ENCODE measurements around the gene ARGLU1.

ARGLU1 gene

DNA sequence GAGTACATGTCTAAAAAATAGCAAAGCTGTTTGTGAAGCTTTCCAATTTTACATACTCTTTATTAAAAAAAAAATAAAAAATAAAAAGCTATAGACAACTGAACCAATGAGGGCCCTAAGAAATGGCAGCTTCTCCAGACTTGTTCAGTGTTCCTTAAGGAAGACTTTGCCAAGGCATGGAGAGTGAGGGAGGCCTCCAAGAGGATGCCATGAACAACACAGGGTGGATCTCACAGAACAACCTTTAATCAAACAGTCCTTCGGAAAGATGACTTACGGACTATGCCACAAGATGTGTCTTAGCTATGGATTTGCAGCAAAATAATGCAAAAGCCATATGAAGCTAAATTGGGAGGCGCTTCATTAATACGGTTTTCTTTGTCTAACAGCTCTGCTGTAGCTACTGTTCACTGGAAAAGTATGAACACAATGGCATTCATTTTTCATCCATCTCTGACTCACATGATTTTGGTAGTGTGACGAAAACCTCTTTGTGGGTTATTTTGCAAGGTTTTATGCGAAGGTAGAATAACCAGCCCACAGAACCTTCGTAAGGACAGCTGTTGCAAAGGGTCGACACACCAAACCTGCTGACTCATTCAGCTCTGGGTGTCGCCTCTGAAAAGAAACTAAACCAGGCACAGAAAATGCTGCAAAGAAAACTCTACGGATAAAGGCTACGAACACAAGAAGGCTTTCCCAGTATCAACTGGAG, 60.2 kb downstream of the ARGLU1 start:
- no peak for DNase-seq (ENCODE audit: extremely low spot score, insufficient read length, low read depth)
- FAIRE-seq: peak; percentile 44

DNA sequence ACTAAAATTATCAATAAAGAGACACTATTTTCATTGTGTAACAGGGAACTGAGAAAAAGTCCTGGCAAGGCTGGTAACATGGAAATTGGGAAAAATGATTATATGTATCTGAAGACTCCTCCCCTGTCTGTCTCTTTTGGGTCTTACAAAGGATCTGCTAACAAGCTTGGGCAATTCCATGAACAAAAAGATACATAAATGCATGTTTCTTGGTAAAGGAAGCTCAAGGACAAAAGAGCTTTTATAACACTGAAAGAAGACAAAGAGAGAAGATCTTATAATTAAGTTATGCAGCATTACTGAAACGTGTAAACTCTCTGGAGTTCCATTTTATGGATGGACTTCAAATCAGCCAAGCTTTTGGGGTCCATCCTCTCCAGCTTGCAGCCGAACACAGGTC, 61.7 kb downstream of the ARGLU1 start:
- DNase-seq (ENCODE audit: extremely low spot score, insufficient read length, low read depth): no peak
- no peak for FAIRE-seq

DNA sequence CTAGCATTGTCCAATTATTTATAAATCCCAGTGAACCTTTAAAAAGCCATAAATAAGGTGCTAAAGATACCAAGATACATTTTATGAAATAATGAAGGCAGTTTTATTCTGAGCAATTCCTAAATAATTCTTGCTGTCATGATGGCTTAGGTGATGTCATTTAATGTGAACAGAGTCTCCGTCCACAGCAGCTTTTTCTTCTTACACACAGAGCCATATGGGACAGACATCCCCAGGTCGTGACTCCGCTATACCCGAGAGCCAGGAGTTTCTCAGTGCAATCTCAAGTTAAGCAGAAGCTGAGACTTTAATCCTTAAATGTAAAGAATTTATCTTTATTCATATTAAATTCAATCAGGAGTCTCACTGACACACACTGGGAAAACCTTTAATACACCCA, 62.2 kb downstream of the ARGLU1 start:
- FAIRE-seq (no peak), DNase-seq (ENCODE audit: extremely low spot score, insufficient read length, low read depth) (no peak)

DNA sequence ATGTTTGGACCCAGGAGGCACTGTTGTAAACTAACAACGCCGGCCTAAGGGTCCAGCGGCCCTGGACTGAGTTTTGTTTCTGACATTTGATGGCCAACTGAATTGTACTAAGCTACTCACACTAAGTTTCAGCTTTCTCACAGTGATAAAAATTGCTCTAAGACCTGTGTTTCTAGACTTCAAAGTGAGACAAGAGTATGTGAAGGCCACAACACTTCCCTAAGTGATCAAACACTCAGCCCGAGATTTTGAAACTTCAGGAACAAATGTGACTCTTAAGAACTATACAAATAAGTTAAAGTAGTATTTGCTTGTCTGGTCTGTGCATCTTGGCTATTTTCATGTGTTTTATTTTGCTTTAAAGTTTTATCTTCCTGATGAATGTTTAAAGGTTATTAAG, 62.6 kb downstream of the ARGLU1 start:
- no peak for FAIRE-seq
- DNase-seq (ENCODE audit: extremely low spot score, insufficient read length, low read depth): no peak

DNA sequence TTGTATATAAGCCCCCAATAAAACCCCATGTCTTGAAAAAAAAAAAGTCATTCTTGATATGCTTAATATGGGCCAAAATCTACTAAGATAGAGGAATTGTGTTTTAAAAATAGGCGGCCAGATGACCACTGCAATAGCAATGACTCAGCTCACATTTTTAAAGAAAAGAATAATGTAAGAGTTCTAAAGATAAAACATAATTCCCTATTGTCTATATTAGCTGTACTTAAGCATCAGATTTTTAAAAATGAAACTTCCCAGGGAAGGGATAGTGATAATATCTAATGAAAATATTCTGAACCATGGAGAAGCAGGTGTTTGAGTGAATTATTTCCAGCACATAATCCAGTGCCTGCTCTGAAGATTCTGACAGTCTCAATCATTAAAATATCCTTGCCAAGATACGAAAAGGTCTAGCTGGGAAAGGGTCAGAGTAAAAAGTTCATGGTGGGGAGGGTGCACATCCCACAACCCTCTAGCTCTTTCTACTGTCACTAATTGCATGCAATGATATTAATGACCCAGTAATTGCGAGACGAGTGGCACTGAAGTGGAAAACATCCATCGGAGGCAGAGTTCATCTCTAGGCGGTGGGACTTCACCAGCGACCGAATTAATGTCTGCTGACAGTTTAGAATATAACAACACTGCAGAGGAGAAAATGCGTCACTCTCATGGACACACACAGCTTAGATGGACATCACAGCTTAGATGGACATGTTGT, 64.0 kb downstream of the ARGLU1 start:
- FAIRE-seq (no peak), DNase-seq (ENCODE audit: extremely low spot score, insufficient read length, low read depth) (no peak)

DNA sequence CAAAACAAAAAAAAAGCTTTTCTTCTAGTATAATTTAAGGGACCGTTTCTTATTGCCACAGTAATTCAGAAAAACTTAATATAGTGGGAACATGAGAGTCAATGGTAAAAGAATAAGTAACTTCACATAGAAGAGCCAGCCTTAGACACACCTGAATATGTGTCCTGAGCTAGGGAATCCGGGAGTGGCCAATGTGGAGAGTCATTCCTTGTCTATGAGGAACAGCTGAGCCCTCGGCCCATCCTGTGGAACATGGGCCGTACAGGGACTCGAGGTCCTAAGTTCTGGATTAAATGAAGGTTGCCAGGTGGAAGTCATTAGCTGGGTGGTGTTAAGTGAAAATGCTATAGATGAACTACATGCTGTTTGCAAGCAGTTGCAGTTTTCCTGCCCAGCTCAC, 64.7 kb downstream of the ARGLU1 start:
- FAIRE-seq (no peak), DNase-seq (ENCODE audit: extremely low spot score, insufficient read length, low read depth) (no peak)

DNA sequence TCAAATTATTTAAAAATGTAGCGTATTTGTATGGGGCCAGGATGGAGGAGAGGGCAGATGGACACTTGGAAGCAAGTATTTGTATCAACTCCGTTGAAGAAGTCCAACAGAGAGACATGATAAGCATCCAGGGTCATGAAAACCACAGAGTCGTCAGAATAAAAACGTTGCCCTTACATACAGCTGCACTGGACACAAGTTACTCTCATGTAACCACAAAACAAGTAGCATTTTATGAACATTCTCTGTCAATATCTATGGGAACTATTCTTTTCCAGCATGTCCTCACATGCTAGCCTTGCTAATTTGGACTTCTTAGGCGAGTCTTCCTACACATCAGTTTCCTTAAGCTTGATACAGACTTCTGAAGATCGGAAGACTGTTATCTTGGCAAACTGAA, 67.5 kb downstream of the ARGLU1 start:
- FAIRE-seq: no peak
- no peak for DNase-seq (ENCODE audit: extremely low spot score, insufficient read length, low read depth)

DNA sequence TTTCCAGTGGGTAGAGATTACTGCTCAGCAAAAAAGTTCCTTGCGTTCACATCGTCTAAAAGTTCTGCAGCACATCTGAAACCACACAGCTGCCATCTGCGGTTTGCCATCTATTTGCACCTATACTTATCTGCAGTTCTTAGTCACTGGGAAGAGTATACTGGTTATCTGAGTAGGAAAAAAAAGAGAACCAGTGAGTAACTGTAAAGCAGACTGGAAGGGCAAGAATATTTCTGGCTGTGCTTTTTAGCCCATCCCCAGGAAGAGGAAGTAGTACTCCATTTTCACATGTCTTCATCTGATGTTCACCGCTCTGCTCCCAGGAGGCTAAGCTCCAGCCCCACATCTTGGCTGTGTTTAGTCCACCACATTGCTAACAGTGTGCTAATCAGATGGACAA, 68.0 kb downstream of the ARGLU1 start:
- DNase-seq (ENCODE audit: extremely low spot score, insufficient read length, low read depth) (no peak), FAIRE-seq (peak; percentile 24)

DNA sequence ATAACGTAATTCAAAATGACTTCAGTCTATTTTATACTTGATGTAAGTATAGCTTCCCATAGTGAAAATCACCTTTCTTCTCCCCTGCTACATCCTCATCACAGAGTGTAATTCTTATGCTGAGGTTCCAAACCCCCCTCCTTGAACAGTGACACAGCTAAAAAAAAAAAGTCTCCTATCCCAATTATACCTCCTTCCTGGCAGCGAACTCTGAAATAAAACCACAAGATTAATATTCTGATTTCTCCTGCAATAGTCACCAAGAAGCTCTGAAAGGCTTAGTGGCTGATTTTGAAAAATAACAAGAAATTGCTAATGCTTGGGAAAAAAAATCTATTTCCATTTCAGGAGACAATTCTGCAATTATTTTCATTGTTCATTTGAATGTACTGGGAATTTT, 68.8 kb downstream of the ARGLU1 start:
- FAIRE-seq (no peak), DNase-seq (ENCODE audit: extremely low spot score, insufficient read length, low read depth) (no peak)

DNA sequence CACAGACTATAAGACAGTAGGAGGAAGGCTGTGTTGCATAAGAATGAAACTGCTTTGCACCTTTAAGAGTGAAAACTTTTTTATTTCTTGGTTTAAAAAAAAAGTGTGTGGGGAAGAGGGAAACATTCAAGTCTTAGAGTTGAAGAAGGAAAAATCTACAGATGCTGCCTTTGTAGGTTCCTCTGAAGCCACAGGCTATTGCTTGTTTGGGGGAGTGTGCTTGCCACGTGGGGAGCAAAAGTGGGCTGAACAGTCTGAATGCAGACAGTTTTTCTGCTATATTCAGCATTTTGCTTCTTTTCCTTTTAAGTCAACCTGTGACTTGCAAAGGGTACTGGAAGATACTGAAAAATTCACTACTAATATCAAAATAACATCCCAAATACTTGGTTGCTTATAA, 69.4 kb downstream of the ARGLU1 start:
- FAIRE-seq (no peak), DNase-seq (ENCODE audit: extremely low spot score, insufficient read length, low read depth) (no peak)

DNA sequence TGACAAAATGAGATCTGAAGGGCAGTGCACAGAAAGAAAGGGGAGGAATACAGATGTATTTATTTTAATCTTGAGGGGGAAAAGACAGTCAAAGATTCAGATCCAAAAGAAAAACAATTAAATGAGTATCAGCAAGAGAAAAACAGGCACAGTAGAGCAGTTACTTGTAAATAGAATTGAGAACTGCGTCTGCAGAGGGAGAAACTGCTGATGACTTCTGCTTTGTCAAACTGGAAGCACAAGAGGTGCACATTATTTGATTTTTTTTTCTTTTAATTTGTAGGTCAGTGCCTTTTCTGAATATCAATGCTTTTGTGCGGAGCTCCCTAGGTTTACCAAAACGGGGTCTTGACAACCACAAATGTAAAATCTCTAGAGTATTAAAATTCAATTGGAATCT, 69.8 kb downstream of the ARGLU1 start:
- no peak for DNase-seq (ENCODE audit: extremely low spot score, insufficient read length, low read depth)
- FAIRE-seq: no peak

DNA sequence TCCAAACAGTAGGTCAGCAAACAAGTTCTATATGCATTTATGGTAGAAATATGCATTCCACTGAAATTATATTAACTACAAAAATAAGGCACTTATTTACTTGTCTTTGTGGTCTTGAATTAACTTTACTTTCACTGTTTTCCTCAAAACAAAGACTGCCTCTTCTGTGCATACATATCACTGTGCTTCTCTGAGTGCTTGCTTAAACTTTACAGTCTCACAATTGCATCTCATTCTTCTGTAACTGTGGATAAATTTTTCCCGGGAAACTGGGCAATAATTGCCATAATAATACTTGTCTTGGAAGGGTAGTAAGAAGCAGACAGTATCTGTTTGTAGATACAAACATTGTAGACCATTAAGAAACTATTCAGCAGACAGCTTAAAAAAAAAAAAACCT, 70.9 kb downstream of the ARGLU1 start:
- no peak for DNase-seq (ENCODE audit: extremely low spot score, insufficient read length, low read depth)

DNA sequence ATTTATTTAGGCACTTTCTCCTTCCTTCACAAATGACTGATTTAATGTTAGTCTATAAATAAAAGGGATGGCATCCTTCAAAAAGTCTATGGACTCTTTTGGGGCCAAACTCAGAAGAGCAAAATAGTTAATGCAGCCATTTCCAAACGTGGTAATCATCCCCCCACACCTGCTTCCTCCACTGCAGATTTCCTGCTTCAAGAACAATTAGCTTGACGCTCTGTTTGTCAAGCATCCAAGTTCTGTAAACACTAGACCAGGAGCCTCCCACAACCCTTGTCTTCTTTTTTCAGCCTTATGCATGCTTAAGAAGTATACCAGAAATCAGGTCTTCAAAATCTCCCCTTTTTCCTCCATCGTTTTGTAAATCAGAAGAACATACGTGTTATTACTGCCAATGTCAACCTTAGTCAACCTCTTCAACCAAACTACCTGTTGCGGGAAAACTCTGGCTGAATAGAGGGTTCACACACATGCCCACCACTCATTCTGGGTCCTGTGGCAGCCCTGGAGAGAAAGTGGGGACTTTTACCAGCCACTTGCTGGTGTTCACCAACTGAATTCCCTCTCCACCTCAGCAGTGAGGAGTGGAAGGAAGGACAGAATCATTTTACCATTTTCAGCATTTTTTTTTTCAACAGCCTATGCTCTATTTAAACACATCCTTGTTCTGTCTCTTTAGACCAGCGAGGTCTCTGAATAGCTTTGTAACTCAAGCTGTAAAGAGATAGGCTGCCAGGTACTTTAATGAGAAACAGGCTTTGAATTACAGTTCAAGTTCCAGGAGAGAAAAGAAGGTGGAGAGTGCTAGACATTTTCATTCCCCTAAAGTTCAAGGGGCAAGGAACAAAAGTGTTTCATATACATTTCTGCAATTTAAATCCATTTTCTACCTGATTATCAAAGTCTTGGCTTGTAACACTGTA, 71.6 kb downstream of the ARGLU1 start:
- no peak for FAIRE-seq
- no peak for DNase-seq (ENCODE audit: extremely low spot score, insufficient read length, low read depth)

More for the DNA sequence above, 70.9 kb downstream of the ARGLU1 start:
- FAIRE-seq: no peak

DNA sequence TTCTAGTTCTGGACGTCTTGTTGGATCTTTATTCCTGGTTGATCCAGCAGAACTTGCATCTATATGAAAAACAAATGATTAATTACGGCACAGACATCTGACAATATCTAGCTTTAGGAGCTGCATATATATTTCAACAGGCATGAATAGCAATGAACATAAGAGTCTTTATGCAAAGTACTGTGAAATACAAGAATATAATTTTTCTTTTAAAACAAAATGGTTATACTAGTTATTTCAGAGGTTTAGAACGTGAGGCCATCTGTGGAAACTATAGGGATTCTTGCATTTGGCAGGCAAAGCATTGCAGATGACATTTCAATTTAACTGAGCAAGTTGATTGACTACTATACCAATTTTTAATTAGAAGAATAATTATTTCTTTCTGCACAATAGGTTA, 73.0 kb downstream of the ARGLU1 start:
- DNase-seq (ENCODE audit: extremely low spot score, insufficient read length, low read depth): no peak
- no peak for FAIRE-seq

DNA sequence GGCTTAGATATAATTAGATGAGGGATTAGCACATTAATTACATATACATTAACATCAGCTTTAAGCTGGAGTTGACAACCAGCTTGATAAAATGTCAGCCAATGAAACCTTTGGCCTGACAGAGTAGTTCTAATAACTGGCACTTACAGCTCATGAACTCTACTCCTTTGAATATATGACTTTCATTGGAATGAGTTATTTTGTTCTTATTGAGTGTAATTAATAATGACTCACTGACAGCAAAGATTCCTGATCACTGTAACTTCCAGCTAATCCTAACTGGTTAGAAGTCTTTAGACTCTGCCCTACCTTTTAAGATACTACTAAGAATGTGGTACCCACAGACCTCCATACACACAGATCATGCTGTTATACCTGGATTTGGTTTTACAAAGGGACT, 73.4 kb downstream of the ARGLU1 start:
- FAIRE-seq: no peak
- no peak for DNase-seq (ENCODE audit: extremely low spot score, insufficient read length, low read depth)

DNA sequence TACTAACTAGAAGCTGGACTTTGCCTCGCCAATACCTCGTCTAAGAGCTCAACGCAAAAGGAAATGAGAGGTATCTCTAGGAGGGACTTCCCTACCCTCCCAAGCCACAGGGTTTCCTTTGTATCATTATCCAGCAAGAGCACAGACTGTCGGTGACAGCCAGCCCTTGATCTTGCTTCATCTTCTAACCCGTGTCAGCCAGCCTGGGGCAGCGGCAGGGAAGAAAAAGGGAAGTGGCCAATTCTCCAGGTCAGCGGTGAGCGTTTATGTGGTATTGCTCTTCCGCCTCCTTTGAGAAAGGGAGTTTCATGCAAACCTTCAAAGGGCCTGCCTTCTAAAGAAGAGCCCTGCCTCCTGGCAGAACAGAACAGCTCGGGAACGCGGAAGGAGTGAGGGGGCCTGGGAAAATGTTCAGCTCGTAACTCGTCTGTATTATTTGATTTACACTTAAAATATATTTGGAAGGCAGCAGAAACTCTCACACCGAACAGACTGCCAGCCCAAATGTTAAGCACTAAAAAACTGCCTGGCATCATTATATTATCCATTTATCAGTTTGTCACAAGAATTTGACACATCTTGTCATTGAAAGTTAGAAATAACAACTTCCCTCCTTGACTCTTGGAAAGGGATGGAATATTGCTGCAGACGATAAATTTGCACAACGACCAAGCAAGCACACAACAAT, 74.3 kb downstream of the ARGLU1 start:
- FAIRE-seq: peak; percentile 83

DNA sequence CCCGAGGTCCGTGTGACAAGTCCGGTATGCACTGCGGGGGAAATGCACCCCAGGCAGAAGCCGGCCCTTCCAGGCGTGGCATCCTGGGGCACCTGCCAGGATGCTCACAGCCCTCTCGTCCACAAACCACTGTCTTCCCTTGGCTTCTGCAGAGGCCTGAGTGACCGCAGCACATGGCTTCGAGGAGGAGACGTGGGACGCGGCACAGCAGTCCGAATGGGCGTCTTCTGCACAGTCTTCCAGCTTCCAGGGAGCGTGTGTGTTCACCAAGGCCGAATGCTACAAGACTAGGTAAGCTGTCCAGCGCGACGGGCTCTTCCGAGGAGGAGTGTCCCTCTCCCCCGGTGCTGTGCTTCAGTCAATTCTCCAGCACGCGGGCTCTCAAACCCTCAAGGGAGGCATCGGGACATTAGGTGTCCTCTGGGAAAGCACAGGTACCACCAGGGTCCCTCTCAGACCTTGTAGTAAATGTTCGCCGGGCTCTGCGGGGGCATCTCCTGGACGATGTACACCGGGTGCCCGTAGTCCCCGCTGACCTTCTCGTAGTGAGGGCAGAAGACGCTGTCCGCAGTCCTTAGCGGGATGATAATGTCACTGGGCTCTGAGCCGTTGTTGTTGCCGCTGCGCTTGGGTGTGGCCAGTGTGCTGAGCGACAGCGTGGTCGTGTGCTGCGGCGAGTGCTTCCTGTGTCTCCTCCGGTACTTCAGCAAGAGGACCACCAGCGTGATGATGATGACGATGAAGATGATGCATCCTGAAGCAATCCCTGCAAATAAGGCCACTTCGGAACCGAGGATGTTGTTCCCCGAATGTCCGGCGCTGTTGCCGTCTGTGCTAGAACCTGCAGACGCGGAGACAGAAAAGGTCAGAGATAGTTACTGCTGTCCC, 75.1 kb downstream of the ARGLU1 start:
- no peak for FAIRE-seq
- DNase-seq (ENCODE audit: extremely low spot score, insufficient read length, low read depth): no peak

More for the DNA sequence above, 74.3 kb downstream of the ARGLU1 start:
- DNase-seq (ENCODE audit: extremely low spot score, insufficient read length, low read depth): peak; percentile 23

DNA sequence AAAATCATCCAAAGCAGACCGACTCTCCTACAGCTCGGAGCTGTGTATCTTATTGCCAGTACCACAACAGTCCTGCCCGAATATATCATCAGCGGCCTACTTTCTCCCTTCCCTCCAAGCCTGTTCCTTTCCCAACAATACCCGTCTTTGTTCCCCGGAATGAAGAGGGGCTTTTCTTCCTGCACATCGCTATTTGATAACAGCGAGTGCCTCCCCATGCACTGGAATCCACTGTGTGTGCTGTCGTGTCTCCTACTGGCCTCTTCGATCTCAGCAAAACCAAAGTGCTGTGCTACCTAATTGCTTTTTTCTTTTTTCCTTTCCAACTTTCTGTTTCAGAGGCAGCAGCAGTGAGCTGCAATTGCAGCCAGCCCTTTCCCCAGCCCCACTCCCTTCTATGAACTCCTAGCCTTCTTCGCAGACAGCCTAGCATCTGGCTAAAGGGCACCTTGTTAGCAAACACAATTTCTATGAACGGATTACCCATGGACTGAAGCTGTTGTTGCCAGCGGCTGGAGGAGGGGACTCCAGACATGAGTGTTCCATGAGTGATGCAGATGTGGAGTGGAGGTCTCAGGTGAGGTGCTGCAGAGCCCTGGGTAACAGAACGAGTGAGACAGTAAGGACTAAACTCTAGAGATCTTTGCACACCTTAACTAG, 75.9 kb downstream of the ARGLU1 start:
- no peak for FAIRE-seq
- no peak for DNase-seq (ENCODE audit: extremely low spot score, insufficient read length, low read depth)

Data from GM18507 (cell line).